Fibroblast of skin of abdomen (primary cell): Measurements from ENCODE around the gene GRK4.

Experiments used
- DNase-seq: peaks from one replicate; pipeline ENCODE4 v3.0.0-alpha.2; 2013

Gene GRK4

GRCh38 chr4:3073158-3074077, 110.0 kb downstream of the GRK4 start:
- DNase-seq = no peak

DNA sequence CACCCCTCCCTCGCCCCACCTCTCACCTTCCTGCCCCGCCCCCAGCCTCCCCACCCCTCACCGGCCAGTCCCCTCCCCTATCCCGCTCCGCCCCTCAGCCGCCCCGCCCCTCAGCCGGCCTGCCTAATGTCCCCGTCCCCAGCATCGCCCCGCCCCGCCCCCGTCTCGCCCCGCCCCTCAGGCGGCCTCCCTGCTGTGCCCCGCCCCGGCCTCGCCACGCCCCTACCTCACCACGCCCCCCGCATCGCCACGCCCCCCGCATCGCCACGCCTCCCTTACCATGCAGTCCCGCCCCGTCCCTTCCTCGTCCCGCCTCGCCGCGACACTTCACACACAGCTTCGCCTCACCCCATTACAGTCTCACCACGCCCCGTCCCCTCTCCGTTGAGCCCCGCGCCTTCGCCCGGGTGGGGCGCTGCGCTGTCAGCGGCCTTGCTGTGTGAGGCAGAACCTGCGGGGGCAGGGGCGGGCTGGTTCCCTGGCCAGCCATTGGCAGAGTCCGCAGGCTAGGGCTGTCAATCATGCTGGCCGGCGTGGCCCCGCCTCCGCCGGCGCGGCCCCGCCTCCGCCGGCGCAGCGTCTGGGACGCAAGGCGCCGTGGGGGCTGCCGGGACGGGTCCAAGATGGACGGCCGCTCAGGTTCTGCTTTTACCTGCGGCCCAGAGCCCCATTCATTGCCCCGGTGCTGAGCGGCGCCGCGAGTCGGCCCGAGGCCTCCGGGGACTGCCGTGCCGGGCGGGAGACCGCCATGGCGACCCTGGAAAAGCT, 110.9 kb downstream of the GRK4 start, which contains the start of the genes HTT and HTT-AS:
TSS of gene HTT (plus strand) at position 604 of the 768 bp plus-strand sequence. CDS start at position 749, 145 bp downstream.
TSS of gene HTT-AS (minus strand) at position 461 of the 768 bp plus-strand sequence.
- peak; percentile 94 for DNase-seq

DNA sequence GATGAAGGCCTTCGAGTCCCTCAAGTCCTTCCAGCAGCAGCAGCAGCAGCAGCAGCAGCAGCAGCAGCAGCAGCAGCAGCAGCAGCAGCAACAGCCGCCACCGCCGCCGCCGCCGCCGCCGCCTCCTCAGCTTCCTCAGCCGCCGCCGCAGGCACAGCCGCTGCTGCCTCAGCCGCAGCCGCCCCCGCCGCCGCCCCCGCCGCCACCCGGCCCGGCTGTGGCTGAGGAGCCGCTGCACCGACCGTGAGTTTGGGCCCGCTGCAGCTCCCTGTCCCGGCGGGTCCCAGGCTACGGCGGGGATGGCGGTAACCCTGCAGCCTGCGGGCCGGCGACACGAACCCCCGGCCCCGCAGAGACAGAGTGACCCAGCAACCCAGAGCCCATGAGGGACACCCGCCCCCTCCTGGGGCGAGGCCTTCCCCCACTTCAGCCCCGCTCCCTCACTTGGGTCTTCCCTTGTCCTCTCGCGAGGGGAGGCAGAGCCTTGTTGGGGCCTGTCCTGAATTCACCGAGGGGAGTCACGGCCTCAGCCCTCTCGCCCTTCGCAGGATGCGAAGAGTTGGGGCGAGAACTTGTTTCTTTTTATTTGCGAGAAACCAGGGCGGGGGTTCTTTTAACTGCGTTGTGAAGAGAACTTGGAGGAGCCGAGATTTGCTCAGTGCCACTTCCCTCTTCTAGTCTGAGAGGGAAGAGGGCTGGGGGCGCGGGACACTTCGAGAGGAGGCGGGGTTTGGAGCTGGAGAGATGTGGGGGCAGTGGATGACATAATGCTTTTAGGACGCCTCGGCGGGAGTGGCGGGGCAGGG, 111.7 kb downstream of the GRK4 start:
- DNase-seq = peak; percentile 61

- DNase-seq = no peak
These were observed 112.2 kb downstream of the GRK4 start for GRCh38 chr4:3075652-3075981.

DNA sequence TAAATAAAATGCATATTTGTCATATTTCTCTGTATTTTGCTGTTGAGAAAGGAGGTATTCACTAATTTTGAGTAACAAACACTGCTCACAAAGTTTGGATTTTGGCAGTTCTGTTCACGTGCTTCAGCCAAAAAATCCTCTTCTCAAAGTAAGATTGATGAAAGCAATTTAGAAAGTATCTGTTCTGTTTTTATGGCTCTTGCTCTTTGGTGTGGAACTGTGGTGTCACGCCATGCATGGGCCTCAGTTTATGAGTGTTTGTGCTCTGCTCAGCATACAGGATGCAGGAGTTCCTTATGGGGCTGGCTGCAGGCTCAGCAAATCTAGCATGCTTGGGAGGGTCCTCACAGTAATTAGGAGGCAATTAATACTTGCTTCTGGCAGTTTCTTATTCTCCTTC, 114.4 kb downstream of the GRK4 start:
- no peak for DNase-seq

GRCh38 chr4:3079694-3080123, 116.3 kb downstream of the GRK4 start:
- DNase-seq = no peak

GRCh38 chr4:3082925-3083515, 119.6 kb downstream of the GRK4 start:
- no peak for DNase-seq

GRCh38 chr4:3083732-3084131, 120.4 kb downstream of the GRK4 start:
- no peak for DNase-seq

GRCh38 chr4:3085948-3086670, 122.7 kb downstream of the GRK4 start:
- DNase-seq = no peak

DNA sequence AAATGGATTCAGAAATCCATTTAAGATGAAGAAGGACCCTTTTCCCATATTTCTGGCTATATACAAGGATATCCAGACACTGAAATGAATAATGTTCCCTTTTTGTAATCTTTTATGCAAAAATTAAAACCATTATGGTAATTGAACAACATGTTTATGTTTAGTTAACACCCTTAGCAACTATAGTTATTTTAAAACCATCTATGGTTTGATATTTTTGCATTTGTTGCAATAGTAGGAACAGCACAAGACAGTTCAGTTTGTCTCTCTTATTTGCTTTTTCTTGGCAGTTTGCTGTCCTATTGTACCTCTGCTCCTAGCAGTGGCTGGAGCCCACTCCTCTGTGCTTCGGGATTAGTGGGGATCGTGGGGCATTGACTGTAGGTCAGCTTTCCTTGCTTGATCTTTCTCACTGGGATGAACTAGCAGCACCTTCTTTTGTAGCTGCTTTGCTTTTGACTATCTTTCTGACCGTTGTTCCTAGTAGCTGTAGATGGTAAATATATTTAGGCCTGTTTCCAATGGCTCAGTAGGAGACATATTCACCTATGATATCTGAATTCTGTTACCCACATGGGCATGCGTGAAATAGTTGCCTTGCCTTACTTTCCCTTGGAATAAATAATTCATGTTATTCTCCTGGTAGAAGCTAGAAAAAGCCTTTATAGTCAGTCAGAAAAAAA, 123.9 kb downstream of the GRK4 start:
- no peak for DNase-seq
